ENCODE data around the gene DARS2.

The DARS2 gene

DNA sequence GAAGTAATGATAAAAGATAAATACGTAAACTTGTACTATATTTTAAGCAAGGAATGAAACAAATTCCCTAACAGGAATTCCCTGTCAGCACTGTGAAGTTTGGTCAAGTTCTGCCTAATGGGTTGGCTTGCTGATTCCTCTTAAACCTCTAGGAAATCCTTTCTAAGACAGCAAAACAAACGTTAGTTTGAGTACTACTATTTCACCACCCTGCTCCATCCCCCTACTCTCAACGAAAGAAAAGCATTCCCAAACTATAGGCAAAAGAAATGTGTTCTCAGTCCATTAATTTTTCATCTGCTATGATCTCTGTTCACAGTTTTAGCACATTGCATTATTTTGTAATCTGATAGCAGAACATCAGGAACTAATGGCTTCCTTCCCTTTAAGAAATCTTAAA lies 76.5 kb downstream of the DARS2 start:
- no peak for TF ChIP-seq SIN3A (IDR thresholded peaks at IDR 0.05; ENCODE audit: borderline replicate concordance, insufficient read depth, low read length)
- no peak for TF ChIP-seq TAF1 (IDR thresholded peaks at IDR 0.05; ENCODE audit: borderline replicate concordance, insufficient read depth, low read length)
- no peak for TF ChIP-seq POLR2AphosphoS5 (IDR thresholded peaks at IDR 0.05; ENCODE audit: low read depth, low read length)
- TF ChIP-seq FOXP2 (optimal IDR thresholded peaks at IDR 0.05; ENCODE audit: borderline replicate concordance, extremely low read depth, extremely low read length, insufficient read depth), result no peak
- TF ChIP-seq, protein P1, sequence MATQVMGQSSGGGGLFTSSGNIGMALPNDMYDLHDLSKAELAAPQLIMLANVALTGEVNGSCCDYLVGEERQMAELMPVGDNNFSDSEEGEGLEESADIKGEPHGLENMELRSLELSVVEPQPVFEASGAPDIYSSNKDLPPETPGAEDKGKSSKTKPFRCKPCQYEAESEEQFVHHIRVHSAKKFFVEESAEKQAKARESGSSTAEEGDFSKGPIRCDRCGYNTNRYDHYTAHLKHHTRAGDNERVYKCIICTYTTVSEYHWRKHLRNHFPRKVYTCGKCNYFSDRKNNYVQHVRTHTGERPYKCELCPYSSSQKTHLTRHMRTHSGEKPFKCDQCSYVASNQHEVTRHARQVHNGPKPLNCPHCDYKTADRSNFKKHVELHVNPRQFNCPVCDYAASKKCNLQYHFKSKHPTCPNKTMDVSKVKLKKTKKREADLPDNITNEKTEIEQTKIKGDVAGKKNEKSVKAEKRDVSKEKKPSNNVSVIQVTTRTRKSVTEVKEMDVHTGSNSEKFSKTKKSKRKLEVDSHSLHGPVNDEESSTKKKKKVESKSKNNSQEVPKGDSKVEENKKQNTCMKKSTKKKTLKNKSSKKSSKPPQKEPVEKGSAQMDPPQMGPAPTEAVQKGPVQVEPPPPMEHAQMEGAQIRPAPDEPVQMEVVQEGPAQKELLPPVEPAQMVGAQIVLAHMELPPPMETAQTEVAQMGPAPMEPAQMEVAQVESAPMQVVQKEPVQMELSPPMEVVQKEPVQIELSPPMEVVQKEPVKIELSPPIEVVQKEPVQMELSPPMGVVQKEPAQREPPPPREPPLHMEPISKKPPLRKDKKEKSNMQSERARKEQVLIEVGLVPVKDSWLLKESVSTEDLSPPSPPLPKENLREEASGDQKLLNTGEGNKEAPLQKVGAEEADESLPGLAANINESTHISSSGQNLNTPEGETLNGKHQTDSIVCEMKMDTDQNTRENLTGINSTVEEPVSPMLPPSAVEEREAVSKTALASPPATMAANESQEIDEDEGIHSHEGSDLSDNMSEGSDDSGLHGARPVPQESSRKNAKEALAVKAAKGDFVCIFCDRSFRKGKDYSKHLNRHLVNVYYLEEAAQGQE (IDR thresholded peaks at IDR 0.05; ENCODE audit: insufficient read depth in 1 of 2, low read depth in 2 of 2, low read length in 2 of 2), result no peak

DNA sequence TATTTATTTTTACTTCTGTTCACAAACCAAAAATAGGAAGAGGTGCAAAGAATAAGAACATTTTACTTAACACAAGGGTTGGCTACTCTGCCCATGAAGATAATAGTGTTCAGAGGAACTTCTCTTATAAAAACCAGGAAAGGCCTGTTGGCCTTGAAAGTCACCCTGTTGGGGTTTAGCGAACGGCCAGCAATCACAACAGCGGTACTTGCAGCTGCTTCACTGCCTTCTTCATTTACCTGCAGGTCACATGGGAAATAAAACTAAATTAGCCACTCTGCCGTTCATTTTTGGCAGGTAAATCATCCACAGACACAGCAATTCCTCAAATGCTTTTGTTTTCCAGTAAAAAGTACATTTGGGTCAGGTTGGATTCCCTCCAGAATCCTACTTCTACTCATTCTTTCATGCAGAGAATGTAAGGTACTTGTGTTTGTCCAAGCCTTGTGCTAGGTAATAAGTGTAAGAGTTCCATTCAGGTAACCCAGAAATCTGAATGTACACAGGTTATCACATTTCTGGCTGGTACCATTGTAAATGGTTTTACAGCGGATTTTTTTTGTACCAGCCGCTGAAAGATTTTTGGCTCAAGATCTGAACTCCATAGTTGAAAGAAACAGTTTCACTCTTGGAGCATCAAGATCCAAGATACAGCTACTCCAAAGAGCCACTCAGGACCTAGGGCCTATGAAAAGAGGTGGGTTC lies 79.5 kb downstream of the DARS2 start:
- TF ChIP-seq, protein P1 (IDR thresholded peaks at IDR 0.05; ENCODE audit: insufficient read depth in 1 of 2, low read depth in 2 of 2, low read length in 2 of 2), result no peak
- TF ChIP-seq SIN3A (IDR thresholded peaks at IDR 0.05; ENCODE audit: borderline replicate concordance, insufficient read depth, low read length) (no peak), FOXP2 (optimal IDR thresholded peaks at IDR 0.05; ENCODE audit: borderline replicate concordance, extremely low read depth, extremely low read length, insufficient read depth) (no peak), TAF1 (IDR thresholded peaks at IDR 0.05; ENCODE audit: borderline replicate concordance, insufficient read depth, low read length) (no peak), POLR2AphosphoS5 (IDR thresholded peaks at IDR 0.05; ENCODE audit: low read depth, low read length) (no peak)
